Esophagus squamous epithelium (tissue), 4 donors: ENCODE results near the gene ULK4.

Experiments used
- CTCF ChIP-seq, 6 experiments: fragments of 450-650 bp in 4 of 6; fragments of 200-600 bp in 2 of 6; sonication (generic) in 2 of 6; IDR thresholded peaks; one replicate each; pipeline ENCODE4 v1.5.1; 2016 to 2019; ENCODE audit warnings: antibody characterized with exemption in 6 of 6, mild to moderate bottlenecking in 4 of 6, moderate library complexity in 4 of 6
- POLR2A ChIP-seq, 4 donors: fragments of 450-650 bp; IDR thresholded peaks; one replicate each; pipeline ENCODE4 v1.6.1; 2017; ENCODE audit warnings: antibody characterized with exemption in 4 of 4, mild to moderate bottlenecking in 4 of 4, moderate library complexity in 3 of 4

GRCh38 chr3:41833628-41834027 is 128.3 kb downstream of the ULK4 start:
- TF ChIP-seq CTCF (IDR thresholded peaks at IDR 0.05), result no peak
- TF ChIP-seq POLR2A (IDR thresholded peaks at IDR 0.05), result no peak
